BE2C (cell line): ENCODE data around the gene KRT1.

ENCODE experiments used
- DNase-seq: peaks from one replicate; pipeline ENCODE4 v3.0.0-alpha.2; 2020
- H3K27me3 ChIP-seq: fragments of 250-450 bp; sonication (Bioruptor Pico); 2 replicates; pipeline ENCODE4 v1.5.1; 2020; ENCODE audit warnings: mild to moderate bottlenecking
- H3K36me3 ChIP-seq: fragments of 250-450 bp; sonication (Bioruptor Pico); 2 replicates; pipeline ENCODE4 v1.5.1; 2020; ENCODE audit warnings: mild to moderate bottlenecking
- H3K4me1 ChIP-seq: fragments of 250-450 bp; sonication (Bioruptor Pico); 2 replicates; pipeline ENCODE4 v1.5.1; 2020
- H3K4me3 ChIP-seq: 2 replicates; pipeline ENCODE4 v1.5.1; 2011; ENCODE audit warnings: low read depth, low read length
- H3K9me3 ChIP-seq: fragments of 250-450 bp; sonication (Bioruptor Pico); 2 replicates; pipeline ENCODE4 v1.5.1; 2020
- TF ChIP-seq, protein P1 (sequence below): IDR thresholded peaks from 2 replicates; pipeline ENCODE4 v1.5.1; 2012; ENCODE audit warnings: mild to moderate bottlenecking, low read depth, low read length

The KRT1 gene

DNA sequence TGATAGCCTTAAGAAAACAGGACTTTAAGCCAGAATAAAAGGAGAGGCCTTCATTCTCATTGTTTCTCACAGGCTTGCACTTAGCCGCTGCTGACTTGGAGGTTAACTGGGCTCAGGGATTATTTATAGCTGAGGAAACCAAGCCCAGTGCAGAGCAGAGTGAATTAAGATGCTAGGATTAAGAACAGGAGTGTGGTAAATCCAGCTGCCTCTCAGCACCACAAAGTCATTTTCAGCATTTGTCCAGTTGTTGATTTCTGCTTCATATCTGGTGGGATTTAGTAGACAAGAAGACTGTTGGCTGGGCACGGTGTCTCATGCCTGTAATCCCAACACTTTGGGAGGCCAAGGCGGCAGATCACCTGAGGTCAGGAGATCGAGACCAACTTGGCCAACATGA, 47.6 kb downstream of the KRT1 start:
- Histone ChIP-seq H3K4me1 (no peaks in the 10 kb centered on the region), H3K9me3 (no peaks in the 10 kb centered on the region), H3K4me3 (no peak overlapping the region), H3K36me3 (no peaks in the 10 kb centered on the region), H3K27me3 (peaks cover 18% of the 10 kb centered on the region)
- DNase-seq: no peak
- TF ChIP-seq, protein P1, sequence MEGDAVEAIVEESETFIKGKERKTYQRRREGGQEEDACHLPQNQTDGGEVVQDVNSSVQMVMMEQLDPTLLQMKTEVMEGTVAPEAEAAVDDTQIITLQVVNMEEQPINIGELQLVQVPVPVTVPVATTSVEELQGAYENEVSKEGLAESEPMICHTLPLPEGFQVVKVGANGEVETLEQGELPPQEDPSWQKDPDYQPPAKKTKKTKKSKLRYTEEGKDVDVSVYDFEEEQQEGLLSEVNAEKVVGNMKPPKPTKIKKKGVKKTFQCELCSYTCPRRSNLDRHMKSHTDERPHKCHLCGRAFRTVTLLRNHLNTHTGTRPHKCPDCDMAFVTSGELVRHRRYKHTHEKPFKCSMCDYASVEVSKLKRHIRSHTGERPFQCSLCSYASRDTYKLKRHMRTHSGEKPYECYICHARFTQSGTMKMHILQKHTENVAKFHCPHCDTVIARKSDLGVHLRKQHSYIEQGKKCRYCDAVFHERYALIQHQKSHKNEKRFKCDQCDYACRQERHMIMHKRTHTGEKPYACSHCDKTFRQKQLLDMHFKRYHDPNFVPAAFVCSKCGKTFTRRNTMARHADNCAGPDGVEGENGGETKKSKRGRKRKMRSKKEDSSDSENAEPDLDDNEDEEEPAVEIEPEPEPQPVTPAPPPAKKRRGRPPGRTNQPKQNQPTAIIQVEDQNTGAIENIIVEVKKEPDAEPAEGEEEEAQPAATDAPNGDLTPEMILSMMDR: no peak

DNA sequence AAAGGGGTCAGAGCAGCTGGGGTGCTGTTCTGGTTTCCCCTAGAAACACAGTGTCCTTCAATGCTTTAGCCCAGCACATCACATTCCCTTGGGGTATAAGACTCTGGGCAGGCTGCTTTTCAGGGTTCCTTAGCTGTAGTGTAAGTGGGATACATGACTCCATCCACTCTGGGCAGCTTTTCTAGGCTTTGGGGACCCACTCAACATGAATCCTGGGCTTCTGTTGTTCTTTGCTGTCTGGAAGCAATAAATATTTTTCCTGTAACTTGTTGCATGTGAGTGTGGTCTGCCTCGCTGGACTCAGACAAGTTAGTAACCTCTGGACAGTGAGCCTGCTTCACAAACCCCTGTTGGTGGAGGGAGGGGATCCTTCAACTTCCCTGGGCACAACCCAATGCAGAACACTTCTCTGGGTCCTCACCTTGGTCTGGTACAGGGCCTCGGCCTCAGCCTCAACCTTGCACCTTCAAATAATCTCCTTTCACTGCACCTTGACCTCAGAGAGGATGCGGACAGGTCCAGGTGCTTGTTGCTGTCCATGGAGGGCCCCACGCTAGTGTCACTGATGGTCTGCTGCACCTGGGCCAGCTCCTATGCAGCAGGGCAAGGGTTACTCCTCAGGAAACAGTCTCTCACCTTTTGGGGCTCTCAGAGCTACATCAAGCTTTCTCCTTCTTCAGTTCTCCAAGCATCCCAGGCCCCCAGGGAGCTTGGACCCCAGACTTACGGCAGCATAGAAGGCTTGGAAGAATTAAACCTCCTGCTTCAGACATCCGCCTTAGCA, 48.3 kb downstream of the KRT1 start:
- Histone ChIP-seq H3K36me3 (no peaks in the 10 kb centered on the region), H3K4me1 (no peaks in the 10 kb centered on the region), H3K4me3 (no peak overlapping the region), H3K27me3 (peaks cover 16% of the 10 kb centered on the region), H3K9me3 (no peaks in the 10 kb centered on the region)
- TF ChIP-seq, protein P1: no peak
- DNase-seq: no peak

DNA sequence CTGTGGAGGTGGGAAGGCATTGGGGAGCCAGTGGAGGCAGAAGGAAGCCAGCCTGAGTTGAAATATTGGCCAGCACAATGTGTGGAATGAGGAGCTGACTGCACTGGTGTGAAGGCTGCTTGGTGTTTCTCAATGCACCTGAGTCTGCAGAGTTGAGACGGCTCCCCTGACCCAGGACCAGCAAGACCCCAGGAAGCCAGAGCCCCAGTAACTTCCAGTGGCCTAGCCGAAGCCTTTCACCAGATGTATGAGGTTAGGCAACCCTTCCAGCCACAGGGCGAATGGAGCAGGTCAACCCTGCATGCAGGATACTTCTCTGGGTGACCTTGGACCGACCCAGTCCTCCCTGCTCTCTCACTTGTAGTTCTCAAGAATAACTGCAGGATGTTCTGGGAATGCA, 48.9 kb downstream of the KRT1 start:
- no peaks in the 10 kb centered on the region for H3K36me3 ChIP-seq
- H3K9me3 ChIP-seq: no peaks in the 10 kb centered on the region
- TF ChIP-seq, protein P1: no peak
- H3K4me1 ChIP-seq: no peaks in the 10 kb centered on the region
- no peak for DNase-seq
- H3K27me3 ChIP-seq: peaks cover 16% of the 10 kb centered on the region
- no peak overlapping the region for H3K4me3 ChIP-seq

DNA sequence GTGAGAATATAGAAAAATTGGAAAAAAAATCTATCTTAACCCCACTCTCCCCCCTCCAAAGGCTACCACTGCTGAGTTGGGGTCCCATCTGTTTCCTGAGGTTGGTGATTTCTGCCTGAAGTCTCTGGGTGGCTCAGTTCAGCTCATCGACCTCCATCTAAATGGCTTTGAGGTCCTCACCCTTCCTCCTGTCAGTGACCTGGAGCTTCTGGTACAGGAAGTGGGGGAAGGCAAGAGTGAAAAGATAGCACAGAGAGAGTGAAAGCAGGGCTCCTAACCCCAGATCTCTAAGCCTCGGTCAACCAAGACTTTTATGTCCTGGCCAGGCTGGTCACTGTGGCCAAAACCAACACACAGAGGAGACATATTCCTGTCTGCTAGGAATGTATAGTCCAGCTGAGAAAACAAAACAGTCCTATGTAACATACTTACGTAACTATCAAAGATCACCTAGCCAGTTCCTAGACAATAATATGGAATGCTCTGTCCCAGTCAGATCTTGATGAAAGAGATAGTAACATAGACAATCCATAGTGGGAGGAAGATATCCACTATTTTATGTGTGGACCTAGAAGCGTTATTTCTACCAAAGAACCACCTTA, 49.5 kb downstream of the KRT1 start:
- TF ChIP-seq, protein P1: no peak
- Histone ChIP-seq H3K4me3 (no peak overlapping the region), H3K36me3 (no peaks in the 10 kb centered on the region), H3K27me3 (peaks cover 16% of the 10 kb centered on the region), H3K9me3 (no peaks in the 10 kb centered on the region), H3K4me1 (no peaks in the 10 kb centered on the region)
- no peak for DNase-seq

DNA sequence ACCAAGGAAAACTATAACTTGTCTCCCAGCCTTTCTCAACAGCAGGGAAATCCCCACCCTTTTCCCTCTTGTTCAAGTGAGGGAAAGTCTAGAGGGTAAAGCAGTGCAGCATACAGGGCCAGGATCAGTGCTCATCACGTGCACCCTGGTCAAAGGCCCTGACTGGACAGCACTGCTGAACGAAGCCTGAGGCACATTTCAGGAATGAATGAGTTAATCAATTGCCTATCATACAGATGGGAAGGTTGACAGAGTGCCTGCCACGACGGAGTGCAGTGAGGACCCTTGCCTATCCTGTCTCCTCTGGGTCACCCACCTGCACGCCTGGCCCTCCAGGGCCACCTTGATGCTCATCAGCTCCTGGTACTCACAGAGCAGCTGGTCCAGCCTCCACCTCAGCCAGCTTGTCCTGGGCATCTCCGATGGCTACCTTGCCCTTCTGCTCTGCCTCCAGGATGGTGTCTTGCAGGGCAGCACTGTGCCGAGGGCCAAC, 50.2 kb downstream of the KRT1 start:
- no peaks in the 10 kb centered on the region for H3K4me1 ChIP-seq
- H3K9me3 ChIP-seq: no peaks in the 10 kb centered on the region
- no peak overlapping the region for H3K4me3 ChIP-seq
- TF ChIP-seq, protein P1: no peak
- peaks cover 16% of the 10 kb centered on the region for H3K27me3 ChIP-seq
- no peak for DNase-seq
- no peaks in the 10 kb centered on the region for H3K36me3 ChIP-seq
